ENCODE measurements around the gene SKIDA1.
"Not testable (repeated sequence)": the region's sequence is repeated elsewhere in the genome, so short reads cannot be mapped to it uniquely, and the experiment has no call there.

The SKIDA1 gene

DNA sequence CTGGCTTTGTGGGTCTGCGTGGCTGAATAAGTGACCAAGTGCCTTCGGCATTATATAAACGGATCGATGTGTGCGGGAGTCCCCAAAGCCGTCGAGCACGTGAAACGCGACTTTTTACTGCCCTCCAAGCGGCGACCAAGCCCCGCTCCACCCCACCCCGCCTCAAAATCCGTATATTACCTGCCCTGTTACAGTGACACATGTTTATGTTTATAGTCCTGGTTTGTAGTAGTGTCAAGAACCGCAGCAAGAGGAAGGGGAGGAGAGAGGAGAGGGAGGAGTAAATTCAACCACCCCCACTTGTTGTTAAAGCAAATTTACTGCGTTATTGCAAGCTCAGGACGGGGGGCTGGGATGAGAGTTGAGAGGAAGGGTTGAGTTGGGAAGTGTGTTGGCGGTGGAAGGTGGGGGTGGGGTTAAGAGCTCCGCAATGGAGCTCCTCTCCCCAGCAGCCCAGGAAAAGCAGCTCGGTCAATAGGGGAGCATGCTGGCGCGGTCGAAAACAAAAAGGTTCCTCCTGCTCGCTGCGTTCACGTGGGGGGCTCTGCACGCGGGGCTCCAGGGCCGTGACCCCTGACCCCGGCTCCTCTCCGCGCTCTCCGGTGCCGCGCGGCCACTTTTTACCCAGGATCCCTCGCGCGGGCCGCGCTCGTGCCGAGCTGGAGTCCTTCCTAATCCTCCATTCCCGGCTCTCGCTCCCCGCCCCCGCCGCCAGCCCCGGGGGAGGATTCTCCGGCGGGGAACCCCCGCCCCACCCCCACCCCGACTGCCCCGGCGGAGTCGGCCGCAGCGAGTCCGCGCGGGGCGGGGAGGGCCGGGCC is at the start of gene SKIDA1:
Gene SKIDA1, minus strand, starts transcription at position 316 of the 821 bp plus-strand sequence. CDS start 7,860 bp downstream, outside the sequence.
- DNase-seq (ENCODE audit: insufficient read length, low spot score) (no peak), FAIRE-seq (peak; percentile 86)

DNA sequence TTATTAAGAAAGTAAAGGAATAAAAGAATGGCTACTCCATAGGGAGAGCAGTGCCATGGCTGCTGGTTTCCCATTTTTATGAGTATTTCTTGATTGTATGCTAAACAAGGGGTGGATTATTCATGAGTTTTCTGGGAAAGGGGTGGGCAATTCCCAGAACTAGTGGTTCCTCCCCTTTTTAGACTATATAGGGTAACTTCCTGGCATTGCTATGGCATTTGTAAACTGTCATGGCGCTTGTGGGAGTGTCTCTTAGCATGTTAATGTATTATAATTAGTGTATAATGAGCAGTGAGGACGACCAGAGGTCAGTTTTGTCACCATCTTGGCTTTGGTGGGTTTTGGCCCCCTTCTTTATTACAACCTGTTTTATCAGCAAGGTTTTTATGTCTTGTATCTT is 49.0 kb upstream of the SKIDA1 start:
- not testable (repeated sequence) for DNase-seq (ENCODE audit: insufficient read length, low spot score); FAIRE-seq

DNA sequence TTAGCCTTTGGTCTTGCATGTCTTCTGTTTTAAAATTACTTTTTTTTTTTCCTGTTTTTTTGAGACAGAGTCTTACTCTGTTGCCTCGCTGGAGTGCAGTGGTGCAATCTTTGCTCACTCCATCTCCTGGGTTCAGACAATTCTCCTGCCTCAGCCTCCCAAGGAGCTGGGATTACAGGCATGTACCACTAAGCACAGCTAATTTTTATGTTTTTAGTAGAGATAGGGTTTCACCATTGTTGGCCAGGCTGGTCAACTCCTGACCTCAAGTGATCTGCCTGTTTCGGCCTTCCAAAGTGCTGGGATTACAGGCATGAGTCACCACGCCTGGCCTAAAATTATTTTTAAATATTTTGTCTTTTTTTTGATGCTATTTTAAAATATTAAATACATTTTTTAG is 47.1 kb upstream of the SKIDA1 start:
- DNase-seq (ENCODE audit: insufficient read length, low spot score) (no peak), FAIRE-seq (no peak)

DNA sequence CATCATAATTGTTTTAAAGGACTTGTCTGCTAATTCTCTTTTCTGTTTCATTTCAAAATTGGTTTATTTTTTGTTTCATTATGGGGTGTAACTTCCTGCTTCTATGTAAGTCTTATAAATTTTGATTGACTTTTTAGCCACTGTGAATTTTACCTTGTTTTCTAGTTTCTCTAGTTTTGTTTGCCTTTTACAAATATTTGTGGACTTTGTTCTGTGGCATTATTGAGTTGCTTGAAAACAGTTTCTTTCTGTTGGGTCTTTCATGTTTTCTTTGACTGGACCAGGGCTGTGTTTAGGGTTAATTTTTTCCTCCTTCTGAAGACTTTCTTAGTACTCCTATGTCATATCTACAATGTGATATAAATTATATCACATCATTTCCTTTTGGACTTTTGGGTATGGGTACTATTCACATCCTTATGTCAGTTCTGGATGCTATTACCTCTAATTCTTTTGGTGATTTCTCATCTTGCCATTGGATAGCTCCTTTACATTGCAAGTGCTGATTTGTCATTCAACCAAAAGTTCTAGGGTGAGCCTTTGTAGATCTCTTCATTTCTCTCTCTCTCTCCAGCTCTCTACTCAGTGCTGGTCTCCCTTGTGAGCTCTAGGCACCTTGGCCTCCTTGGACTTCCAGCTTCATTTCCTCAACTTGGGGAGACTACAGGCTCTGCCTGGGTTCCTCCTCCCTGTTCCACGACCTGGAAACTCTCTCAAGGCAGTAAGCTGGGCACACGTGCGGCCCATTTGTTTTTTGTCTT is 45.5 kb upstream of the SKIDA1 start:
- FAIRE-seq: no peak

DNA sequence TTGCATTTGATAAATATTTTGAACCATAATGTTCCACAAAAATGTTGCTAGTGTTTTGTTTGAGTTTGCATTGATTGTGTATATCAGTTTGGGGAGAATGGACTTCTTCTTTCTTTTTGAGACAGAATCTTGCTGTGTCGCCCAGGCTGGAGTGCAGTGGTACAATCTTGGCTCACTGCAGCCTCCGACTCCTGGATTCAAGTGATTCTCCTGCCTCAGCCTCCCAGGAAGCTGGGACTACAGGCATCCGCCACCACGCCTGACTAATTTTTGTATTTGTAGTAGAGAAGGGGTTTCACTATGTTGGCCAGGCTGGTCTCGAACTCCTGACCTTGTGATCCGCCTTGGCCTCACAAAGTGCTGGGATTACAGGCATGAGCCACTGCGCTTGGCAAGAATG is 33.5 kb upstream of the SKIDA1 start:
- not testable (repeated sequence) for DNase-seq (ENCODE audit: insufficient read length, low spot score); FAIRE-seq

More for the DNA sequence above, 45.5 kb upstream of the SKIDA1 start:
- DNase-seq (ENCODE audit: insufficient read length, low spot score): no peak

DNA sequence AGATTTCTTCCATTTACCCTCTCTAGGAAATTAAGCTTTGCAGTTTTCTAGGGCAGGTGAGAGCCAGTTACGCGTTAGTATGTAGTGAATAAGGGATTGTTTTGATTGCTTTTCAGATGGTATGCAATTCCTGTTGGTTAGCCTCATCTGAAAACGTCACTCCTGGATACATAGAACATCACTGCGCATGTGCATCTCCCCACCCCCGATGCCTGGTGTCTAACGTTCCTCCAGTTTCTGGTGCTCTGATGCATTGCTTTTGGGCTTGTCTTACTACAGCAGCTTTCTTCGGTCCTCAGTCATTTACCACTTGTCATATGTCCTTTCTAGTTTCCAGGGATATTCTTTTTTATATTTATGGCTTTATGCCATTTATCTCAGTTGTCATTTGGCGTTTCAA is 31.0 kb upstream of the SKIDA1 start:
- FAIRE-seq: no peak
- no peak for DNase-seq (ENCODE audit: insufficient read length, low spot score)

DNA sequence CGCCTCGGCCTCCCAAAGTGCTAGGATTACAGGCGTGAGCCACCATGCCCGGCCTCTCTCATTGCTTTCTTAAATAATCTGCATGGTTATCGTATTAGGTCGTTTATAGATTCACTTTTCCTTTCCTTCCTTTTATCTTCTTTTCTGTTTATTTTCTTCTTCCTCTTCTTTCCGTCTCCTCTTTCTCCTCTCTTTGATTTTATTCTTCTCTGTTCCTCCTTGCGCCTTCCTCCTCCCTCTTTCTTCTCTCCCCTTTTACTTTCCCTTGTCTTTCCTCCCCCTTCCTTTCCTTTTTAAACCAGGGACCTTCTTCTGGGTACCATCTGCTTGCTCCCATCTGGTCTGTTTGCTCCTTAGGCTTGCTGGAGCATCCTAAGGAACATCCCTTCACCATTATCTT is 27.2 kb upstream of the SKIDA1 start:
- FAIRE-seq (no peak), DNase-seq (ENCODE audit: insufficient read length, low spot score) (no peak)

DNA sequence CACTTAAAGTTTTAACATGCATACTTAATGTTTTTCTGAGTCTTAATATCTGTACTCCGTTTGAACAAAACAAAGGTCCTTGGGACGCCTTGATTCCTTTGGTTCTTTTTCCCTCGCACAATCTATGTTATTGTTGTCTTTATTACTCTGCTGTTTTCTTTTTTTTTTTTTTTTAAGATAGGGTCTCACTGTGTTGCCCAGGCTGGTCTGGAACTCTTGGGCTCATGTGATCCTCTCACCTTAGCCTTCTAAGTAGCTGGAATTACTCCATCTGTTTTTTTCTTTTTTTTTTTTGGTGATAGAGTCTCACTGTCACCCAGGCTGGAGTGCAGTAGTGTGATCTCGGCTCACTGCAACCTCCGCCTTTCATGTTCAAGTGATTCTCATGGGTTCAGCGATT is 21.8 kb upstream of the SKIDA1 start:
- DNase-seq (ENCODE audit: insufficient read length, low spot score): no peak
- FAIRE-seq: no peak

DNA sequence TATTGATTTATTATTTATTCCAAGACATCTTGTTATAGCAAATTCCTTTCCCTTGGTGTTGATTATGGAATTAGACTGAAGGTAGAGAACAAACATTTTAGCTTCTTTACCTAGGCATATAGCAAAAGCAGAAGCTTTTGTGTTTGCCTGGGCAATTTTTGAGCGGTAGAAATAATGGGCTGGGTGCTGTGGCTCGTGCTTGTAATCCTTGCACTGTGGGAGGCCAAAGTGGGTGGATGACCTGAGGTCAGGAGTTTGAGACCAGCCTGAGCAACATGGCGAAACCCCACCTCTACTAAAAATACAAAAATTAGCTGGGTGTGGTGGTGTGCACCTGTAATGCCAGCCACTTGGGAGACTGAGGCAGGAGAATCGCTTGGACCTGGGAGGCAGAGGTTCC is 15.2 kb upstream of the SKIDA1 start:
- not testable (repeated sequence) for DNase-seq (ENCODE audit: insufficient read length, low spot score); FAIRE-seq

DNA sequence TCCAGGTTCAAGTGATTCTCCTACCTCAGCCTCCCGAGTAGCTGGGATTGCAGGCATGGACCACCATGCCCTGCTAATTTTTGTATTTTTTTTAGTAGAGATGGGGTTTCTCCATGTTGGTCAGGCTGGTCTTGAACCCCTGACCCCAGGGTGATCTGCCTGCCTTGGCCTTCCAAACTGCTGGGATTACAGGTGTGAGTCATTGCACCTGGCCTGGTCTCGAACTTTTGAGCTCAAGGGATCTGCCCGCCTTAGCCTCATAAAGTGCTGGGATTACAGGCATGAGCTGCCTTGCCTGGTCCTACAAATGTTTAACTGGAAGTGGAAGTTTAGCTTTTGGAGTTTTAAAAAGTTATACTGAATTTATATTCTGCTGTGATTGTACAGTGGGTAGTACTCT is 11.4 kb upstream of the SKIDA1 start:
- DNase-seq (ENCODE audit: insufficient read length, low spot score) (no peak), FAIRE-seq (no peak)

DNA sequence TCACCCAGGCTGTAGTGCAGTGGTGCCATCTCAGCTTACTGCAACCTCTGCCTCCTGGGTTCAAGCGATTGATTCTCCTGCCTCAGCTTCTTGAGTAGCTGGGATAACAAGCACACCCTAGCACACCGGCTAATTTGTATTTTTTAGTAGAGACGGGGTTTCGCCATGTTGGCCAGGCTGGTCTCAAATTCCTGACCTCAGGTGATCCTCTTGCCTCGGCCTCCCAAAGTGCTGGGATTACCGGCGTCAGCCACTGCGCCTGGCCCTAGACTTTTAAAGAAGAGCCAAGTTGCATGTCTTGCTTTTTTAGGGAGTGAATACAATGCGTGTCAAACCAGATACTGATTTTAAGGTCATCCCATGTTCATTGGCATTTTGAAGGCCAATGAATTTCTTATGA is 10.5 kb upstream of the SKIDA1 start:
- FAIRE-seq: not testable (repeated sequence)

DNA sequence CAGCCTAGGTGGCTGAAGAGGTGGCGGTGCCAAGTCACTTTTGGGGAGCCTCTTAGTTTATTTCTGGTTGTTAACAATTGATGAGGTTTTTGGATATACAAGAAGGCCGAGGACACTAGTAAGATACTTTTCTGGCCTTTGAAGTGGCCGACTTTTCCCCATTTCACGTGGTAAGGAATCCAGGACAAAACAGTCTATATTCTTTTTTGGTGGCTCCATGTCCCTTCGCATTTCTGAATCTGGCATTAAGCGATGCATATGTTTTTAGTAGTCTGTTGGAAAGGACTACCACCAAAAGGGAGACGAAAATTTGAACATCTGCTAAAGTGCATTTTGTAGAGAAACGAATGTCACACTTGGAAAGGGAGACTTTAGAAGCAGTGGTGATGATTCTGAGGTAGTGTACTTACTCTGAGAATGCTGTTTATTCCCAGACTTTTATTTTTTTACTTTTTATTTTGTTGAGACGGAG is 10.0 kb upstream of the SKIDA1 start:
- DNase-seq (ENCODE audit: insufficient read length, low spot score) (no peak), FAIRE-seq (no peak)

More for the DNA sequence above, 10.5 kb upstream of the SKIDA1 start:
- DNase-seq (ENCODE audit: insufficient read length, low spot score): not testable (repeated sequence)

DNA sequence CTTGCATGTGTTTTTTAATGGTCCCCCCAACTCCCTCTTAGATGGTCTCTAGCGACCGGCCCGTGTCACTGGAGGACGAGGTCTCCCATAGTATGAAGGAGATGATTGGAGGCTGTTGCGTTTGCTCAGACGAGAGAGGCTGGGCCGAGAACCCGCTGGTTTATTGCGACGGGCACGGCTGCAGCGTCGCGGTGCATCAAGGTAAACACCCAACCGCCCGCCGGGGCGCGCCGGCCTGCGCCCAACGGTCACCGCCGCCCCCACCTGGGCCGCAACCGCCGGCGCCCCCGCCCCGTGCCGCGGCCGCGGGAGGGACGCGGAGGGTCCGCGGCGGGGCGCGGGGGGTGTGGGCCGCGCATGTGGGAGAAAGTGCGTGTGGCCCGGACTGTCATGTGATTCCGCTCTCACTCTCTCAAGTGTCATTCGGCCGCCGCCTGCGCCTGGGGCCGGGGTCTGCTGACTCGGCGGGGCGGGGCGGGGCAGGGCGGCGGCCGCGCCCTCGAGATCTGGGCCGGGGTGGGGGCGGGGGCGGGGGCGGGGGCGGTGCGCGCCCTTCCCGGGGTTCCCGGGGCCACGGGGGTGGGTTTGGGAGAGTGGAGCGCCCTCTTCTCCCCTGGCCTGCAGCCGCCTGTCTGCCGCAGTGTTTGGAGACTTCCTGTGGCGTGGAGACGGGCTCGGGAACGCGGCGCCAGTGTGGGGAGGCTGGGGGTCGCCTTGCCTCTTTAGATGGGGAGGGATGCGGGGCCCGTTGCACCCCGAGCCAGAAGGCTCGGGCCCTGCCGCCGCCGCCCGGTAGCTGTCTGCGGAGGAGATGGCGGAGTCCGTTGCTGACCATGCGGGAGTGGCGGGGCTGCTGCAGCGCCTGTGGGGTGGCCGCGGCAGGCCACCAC is 9.4 kb upstream of the SKIDA1 start:
- DNase-seq (ENCODE audit: insufficient read length, low spot score) (no peak), FAIRE-seq (peak; percentile 65)

DNA sequence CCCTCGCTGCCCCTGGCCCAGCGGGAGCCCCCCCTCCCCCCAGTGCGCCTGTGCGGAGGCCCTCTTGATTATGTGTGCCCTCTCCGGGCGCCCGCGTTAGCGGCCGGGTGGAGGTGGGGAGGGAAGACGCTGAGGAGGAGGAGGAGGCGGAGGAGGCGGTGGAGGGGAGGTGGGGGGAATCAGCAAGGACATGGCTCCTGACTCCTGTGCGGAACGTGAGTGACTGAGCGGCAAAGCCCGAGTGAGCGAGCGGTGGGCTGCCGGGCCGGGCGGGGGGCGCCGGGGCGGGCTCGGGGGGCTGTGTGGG is 8.8 kb upstream of the SKIDA1 start:
- FAIRE-seq (no peak), DNase-seq (ENCODE audit: insufficient read length, low spot score) (no peak)

DNA sequence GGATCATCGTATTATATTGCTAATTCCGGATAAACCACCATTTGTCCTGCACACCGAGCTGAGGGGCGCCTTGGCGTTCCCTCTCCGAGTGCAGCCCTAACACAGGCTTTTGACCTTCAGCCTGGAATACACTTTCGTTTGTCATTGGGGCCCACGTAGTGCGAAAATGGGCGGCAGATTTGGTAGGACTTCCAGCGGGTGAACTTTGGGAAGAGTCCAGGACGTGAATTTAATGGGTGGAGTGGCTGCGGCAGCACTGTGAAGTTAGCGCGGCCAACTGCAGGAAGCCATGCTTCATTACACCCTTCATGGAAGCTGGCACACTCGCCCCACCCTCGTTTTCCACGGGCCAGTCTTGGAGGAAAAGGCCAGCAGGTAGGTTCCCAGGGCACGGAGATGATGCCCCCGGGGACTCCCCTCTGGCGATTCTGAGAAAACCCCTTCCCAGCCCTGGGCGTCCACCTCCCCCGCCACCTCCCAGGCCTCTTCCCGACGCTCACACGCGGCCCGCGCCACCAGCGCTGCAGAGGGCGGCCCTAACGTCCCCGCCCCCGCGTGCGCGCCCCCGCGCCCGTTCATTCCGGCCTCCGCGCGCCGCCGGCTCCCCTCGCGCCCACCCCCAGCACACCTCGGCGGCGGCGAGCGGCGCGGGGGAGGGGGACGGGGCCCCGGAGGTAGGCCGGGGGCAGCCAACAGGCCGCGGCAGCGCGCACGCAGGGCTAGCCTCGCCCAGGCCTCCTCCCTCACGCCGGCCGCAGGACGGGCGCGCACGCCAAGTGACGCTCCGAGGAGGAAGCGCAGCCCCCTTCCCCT is 8.2 kb upstream of the SKIDA1 start, which contains the start of gene MLLT10:
Gene MLLT10, plus strand, starts transcription at position 766 of the 813 bp plus-strand sequence. CDS start 413 bp downstream, outside the sequence.
- no peak for FAIRE-seq
- DNase-seq (ENCODE audit: insufficient read length, low spot score): peak; percentile 94

DNA sequence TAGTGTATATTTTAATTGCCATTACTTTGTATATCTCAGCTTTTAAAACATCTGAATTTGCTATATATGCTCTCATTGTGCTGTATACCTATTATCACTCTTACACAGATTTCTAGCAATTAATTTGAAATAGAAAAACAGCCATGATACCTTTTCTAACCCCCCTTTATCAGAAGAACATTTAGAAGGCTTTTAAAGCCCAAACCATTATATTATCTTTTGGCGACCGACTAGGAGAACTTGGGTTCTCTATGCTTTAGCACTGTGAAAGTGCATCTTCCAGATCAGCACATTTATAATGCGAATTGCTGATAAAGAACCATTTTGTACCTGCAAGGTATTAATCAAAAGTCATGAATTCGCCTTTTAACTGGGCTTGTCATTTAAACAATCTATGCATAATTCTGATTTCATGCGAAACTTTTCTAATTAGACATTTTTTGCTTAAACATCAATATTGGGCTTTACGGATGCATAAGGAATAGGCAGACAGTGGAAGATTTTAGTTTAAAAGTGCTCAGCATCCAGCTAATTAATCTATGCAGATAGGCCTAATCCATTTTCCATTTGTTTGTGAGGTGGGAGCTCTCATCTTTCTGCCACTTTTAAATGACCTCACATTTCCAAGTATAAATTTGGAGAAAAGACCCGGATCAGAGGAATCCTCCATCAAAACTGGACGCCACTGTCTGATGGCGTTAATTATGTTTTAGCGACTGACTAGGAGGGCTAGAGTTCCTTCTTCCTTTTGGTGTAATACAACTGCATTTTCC is 7.4 kb upstream of the SKIDA1 start:
- peak; percentile 80 for FAIRE-seq
- no peak for DNase-seq (ENCODE audit: insufficient read length, low spot score)

DNA sequence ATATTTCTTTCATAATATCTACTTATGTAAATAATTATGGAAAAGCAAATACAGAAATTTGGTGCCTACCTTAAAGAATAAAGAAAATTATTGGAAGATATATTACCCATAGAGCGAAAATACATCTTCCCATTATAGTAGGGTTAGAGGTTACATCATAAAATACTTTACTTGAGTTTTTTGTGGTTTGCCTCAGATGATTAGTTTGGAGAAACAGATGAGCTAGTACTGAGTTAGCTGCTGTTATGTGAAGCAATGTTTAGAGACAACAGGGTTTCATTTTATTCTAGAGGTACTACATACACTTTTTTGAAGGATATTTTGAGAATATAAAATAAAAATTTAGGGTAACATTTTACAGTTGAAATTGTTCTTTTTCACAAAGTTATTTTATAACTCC is 5.7 kb upstream of the SKIDA1 start:
- no peak for FAIRE-seq
- DNase-seq (ENCODE audit: insufficient read length, low spot score): no peak

DNA sequence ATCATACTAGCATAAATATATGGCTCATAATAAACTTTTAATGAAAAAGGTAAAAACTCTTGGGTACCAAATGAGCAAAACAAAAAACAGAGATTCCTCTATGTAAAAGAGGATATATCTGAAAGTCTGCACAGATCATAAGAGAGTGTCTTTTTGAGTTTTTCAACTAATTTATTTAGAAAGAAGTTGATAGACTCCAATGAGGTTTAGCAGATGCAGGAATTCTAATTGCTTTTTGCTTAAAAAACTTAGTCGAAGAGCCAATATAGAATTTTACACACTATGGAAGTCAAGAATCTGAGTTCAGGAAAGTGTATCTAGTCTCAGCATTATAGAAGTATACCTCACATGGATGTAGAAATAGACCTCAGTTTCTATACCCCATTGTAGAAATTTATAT is 5.2 kb upstream of the SKIDA1 start:
- FAIRE-seq: no peak

DNA sequence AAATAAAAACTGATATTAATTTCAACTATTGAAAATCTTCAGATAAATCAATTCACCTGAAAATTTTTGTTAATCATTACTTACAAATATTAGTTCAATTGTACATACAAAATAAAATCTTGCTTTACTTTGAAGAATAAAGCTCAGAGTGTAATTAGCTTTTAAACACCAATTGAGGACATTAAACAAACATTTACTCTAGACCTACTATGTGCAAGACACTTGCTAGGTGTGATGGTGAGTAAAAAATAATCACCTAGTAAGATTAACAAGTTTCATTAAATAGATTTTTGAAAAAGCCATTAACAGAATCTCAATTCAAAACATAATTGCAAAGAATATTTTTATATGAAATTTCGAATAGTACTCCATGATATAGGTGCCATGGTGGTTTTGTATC is 4.7 kb upstream of the SKIDA1 start:
- no peak for DNase-seq (ENCODE audit: insufficient read length, low spot score)
- no peak for FAIRE-seq

More for the DNA sequence above, 5.2 kb upstream of the SKIDA1 start:
- DNase-seq (ENCODE audit: insufficient read length, low spot score): no peak

All from GM19239 (cell line).